ENCODE results near the gene PKD1L1.
"Not testable (repeated sequence)": the region's sequence is repeated elsewhere in the genome, so short reads cannot be mapped to it uniquely, and the experiment has no call there.

PKD1L1 gene

GRCh38 chr7:47813620-47814260 lies 134.5 kb downstream of the PKD1L1 start:
- no peak for DNase-seq

- DNase-seq = no peak
Measured at GRCh38 chr7:47812429-47813136, 135.7 kb downstream of the PKD1L1 start.

- DNase-seq = no peak
Measured at GRCh38 chr7:47811632-47812380, 136.5 kb downstream of the PKD1L1 start.

- DNase-seq = no peak
Measured at GRCh38 chr7:47809387-47809786, 138.9 kb downstream of the PKD1L1 start.

GRCh38 chr7:47808321-47808720 lies 139.9 kb downstream of the PKD1L1 start:
- DNase-seq = no peak

GRCh38 chr7:47807756-47808155 lies 140.5 kb downstream of the PKD1L1 start:
- no peak for DNase-seq

GRCh38 chr7:47807126-47807525 lies 141.1 kb downstream of the PKD1L1 start:
- no peak for DNase-seq

- no peak for DNase-seq
Measured at GRCh38 chr7:47806701-47807103, 141.6 kb downstream of the PKD1L1 start.

- DNase-seq = peak; percentile 45
Measured at GRCh38 chr7:47804767-47805545, 143.3 kb downstream of the PKD1L1 start.

- DNase-seq = no peak
Measured at GRCh38 chr7:47803846-47804245, 144.4 kb downstream of the PKD1L1 start.

- no peak for DNase-seq
Measured at GRCh38 chr7:47803025-47803424, 145.2 kb downstream of the PKD1L1 start.

GRCh38 chr7:47801423-47801822 lies 146.8 kb downstream of the PKD1L1 start:
- no peak for DNase-seq

- peak; percentile 39 for DNase-seq
Measured at GRCh38 chr7:47799524-47799923, 148.7 kb downstream of the PKD1L1 start.

- peak; percentile 38 for DNase-seq
Measured at GRCh38 chr7:47796347-47796746, 151.9 kb downstream of the PKD1L1 start.

GRCh38 chr7:47795631-47796030 lies 152.6 kb downstream of the PKD1L1 start:
- DNase-seq = peak; percentile 96

GRCh38 chr7:47795126-47795525 lies 153.1 kb downstream of the PKD1L1 start:
- DNase-seq = peak; percentile 28

GRCh38 chr7:47794016-47794415 lies 154.2 kb downstream of the PKD1L1 start:
- DNase-seq = no peak

GRCh38 chr7:47793186-47793585 lies 155.1 kb downstream of the PKD1L1 start:
- DNase-seq = not testable (repeated sequence)

GRCh38 chr7:47792521-47793121 lies 155.6 kb downstream of the PKD1L1 start:
- DNase-seq = no peak

- DNase-seq = no peak
Measured at GRCh38 chr7:47791682-47792081, 156.6 kb downstream of the PKD1L1 start.

GRCh38 chr7:47788083-47788482 lies 160.2 kb downstream of the PKD1L1 start:
- DNase-seq = no peak

- no peak for DNase-seq
Measured at GRCh38 chr7:47787249-47788069, 160.8 kb downstream of the PKD1L1 start.
